ENCODE data around the gene MPST.

The MPST gene

DNA sequence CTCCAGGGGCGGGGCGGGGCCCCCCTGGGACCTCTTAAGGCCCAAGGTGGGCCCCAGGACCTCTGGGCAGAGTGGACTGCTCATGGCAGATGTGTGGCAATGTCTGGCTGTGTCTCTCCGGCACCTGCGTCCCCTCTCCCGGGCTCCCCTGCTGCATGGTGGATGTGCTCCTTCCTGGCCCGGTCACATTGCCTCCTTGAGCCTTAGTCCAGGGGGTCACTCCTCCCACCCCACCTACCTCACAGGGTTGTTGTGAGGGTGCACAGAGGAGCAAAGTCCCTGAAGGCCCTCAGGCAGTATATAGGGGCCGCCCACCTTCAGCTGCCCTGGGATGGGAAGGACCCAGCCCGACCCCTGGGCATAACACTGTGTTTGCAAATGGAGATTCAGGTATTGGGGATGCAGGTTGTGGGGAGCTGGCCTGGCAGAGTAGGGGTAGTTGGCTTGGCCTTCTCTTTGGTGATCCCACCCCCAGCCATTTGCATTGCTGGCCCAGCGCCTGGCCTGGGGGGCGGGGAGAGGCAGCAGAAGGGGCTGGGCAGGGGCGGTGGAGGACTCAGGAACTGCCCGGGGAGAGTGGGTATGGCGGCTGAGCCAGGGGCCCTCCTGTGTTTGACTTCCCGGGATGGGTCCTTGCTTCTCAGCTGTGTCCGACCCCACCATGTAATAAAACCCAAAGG lies 43.3 kb downstream of the MPST start:
- DNase-seq (ENCODE audit: low read depth), result no peak
- TF ChIP-seq, protein P1, sequence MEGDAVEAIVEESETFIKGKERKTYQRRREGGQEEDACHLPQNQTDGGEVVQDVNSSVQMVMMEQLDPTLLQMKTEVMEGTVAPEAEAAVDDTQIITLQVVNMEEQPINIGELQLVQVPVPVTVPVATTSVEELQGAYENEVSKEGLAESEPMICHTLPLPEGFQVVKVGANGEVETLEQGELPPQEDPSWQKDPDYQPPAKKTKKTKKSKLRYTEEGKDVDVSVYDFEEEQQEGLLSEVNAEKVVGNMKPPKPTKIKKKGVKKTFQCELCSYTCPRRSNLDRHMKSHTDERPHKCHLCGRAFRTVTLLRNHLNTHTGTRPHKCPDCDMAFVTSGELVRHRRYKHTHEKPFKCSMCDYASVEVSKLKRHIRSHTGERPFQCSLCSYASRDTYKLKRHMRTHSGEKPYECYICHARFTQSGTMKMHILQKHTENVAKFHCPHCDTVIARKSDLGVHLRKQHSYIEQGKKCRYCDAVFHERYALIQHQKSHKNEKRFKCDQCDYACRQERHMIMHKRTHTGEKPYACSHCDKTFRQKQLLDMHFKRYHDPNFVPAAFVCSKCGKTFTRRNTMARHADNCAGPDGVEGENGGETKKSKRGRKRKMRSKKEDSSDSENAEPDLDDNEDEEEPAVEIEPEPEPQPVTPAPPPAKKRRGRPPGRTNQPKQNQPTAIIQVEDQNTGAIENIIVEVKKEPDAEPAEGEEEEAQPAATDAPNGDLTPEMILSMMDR (conservative IDR thresholded peaks at IDR 0.05; ENCODE audit: low read length), result no peak

GRCh38 chr22:37063431-37064420 lies 44.2 kb downstream of the MPST start:
- TF ChIP-seq, protein P1 (conservative IDR thresholded peaks at IDR 0.05; ENCODE audit: low read length), result no peak
- no peak for DNase-seq (ENCODE audit: low read depth)
- H3K4me3 ChIP-seq (ENCODE audit: low read length), result no peak overlapping the region

More for the DNA sequence above, 43.3 kb downstream of the MPST start:
- H3K4me3 ChIP-seq (ENCODE audit: low read length), result no peak overlapping the region

DNA sequence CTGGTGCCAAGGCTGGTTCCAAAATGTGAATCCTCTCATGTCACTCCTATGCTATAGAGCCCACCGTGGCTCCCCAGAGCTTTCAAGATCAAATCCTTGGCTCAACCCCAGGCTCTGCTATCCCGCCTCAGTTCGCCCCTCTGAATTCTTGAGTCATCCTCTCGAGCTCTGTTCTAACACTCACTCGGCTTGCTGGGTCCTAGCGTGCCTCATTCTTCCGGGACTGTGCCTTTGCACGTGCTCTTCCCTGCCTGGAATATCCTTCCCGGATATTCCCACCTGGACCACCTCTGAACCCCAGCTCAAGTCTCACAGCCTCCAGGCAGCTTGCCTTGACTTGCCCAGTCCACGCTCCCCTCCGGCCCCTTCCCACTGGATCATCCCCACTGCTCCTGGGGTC lies 45.0 kb downstream of the MPST start:
- H3K4me3 ChIP-seq (ENCODE audit: low read length), result no peak overlapping the region
- TF ChIP-seq, protein P1 (conservative IDR thresholded peaks at IDR 0.05; ENCODE audit: low read length), result no peak
- no peak for DNase-seq (ENCODE audit: low read depth)

DNA sequence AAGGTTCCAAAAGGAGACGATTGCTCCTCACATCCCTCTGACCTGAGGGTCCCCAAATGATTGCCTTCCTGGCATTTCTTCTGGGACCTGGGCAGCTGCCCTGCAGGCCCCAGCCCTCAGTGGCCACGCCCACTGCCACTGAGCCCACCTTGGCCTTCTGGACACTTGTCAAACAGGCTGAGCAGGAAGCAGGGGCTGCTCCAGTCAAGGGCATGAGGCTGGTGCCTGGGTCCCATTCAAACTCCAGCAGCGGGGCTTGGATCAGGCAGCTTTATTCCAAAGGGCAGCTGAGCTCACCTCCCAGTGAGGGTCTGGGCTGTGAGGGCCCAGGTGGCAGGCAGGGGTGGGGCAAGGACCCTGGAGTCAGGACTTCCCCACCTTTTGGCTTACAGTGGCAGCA lies 45.6 kb downstream of the MPST start:
- no peak overlapping the region for H3K4me3 ChIP-seq (ENCODE audit: low read length)
- TF ChIP-seq, protein P1 (conservative IDR thresholded peaks at IDR 0.05; ENCODE audit: low read length), result no peak
- no peak for DNase-seq (ENCODE audit: low read depth)

GRCh38 chr22:37065961-37066360 lies 46.4 kb downstream of the MPST start:
- TF ChIP-seq, protein P1 (conservative IDR thresholded peaks at IDR 0.05; ENCODE audit: low read length), result no peak
- DNase-seq (ENCODE audit: low read depth), result no peak
- H3K4me3 ChIP-seq (ENCODE audit: low read length), result no peak overlapping the region

DNA sequence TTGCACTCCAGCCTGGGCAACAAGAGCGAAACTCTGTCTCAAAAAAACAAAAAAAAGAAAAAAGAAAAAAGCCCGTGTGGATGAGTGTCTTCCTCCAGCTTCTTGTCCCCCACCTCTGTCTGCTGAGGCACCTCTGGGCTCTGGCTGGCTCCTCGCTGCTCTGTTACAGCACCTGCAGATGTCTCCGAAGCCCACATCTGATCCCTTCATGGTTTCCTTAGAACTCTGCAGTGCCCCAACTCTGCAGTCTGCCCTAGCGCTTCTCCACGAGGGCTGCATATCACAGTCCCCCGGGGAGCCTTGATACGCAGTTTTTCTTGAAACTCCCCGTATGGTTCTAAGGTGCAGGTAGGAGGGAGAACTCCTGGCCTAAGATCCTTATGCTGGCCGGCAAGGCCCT lies 47.9 kb downstream of the MPST start:
- TF ChIP-seq, protein P1 (conservative IDR thresholded peaks at IDR 0.05; ENCODE audit: low read length), result no peak
- DNase-seq (ENCODE audit: low read depth), result no peak
- no peak overlapping the region for H3K4me3 ChIP-seq (ENCODE audit: low read length)
